ENCODE data around the gene CCDC57. TPM values are rescaled to one million over a fixed set of nuclear protein-coding genes. Genes with fewer than 3 reads are reported as not detected.

Gene CCDC57
- polyA plus RNA-seq, 3 donors from 2014 or later: 27.7 to 65.8 (median 28.8) TPM

GRCh38 chr17:82121660-82122629 is 90.7 kb downstream of the CCDC57 start:
- Mint-ChIP-seq H3K4me1 (peaks cover 5 to 8% of the 10 kb centered on the region in 2 donors), H3K36me3 (peaks cover 4 to 15% (median 14%) of the 10 kb centered on the region in 3 donors), H3K27me3 (ENCODE audit: low read depth in 3 of 3) (no peaks in the 10 kb centered on the region), H3K4me3 (no peak overlapping the region), H3K27ac (no peak overlapping the region), H3K9me3 (no peaks in the 10 kb centered on the region)
- no peak for DNase-seq

GRCh38 chr17:82121246-82121645 is 91.4 kb downstream of the CCDC57 start:
- Mint-ChIP-seq H3K27me3 (ENCODE audit: low read depth in 3 of 3) (no peaks in the 10 kb centered on the region), H3K4me1 (peaks cover 0 to 1% of the 10 kb centered on the region in 2 donors), H3K9me3 (no peaks in the 10 kb centered on the region), H3K27ac (no peak overlapping the region), H3K4me3 (no peak overlapping the region), H3K36me3 (peaks cover 4 to 15% (median 11%) of the 10 kb centered on the region in 3 donors)
- DNase-seq: no peak

GRCh38 chr17:82120148-82120547 is 92.5 kb downstream of the CCDC57 start:
- H3K27me3 Mint-ChIP-seq (ENCODE audit: low read depth in 3 of 3): no peaks in the 10 kb centered on the region
- no peaks in the 10 kb centered on the region for H3K9me3 Mint-ChIP-seq
- no peaks in the 10 kb centered on the region for H3K4me1 Mint-ChIP-seq
- H3K36me3 Mint-ChIP-seq: peaks cover 4 to 15% (median 11%) of the 10 kb centered on the region in 3 donors
- no peak for DNase-seq
- H3K4me3 Mint-ChIP-seq: no peak overlapping the region
- no peak overlapping the region for H3K27ac Mint-ChIP-seq

GRCh38 chr17:82118815-82119380 is 93.7 kb downstream of the CCDC57 start:
- Mint-ChIP-seq H3K27ac (no peak overlapping the region), H3K4me1 (no peaks in the 10 kb centered on the region), H3K27me3 (ENCODE audit: low read depth in 3 of 3) (peaks cover 0 to under 1% (median 0%) of the 10 kb centered on the region in 3 donors), H3K36me3 (peaks cover 0 to 5% (median 5%) of the 10 kb centered on the region in 3 donors), H3K9me3 (no peaks in the 10 kb centered on the region), H3K4me3 (no peak overlapping the region)
- no peak for DNase-seq

- no peaks in the 10 kb centered on the region for H3K4me1 Mint-ChIP-seq
Measured at GRCh38 chr17:82118168-82118814, 94.4 kb downstream of the CCDC57 start.

GRCh38 chr17:82117139-82118090 is 95.2 kb downstream of the CCDC57 start:
- DNase-seq: no peak
- no peak overlapping the region for H3K27ac Mint-ChIP-seq

More at GRCh38 chr17:82118168-82118814, 94.4 kb downstream of the CCDC57 start:
- no peak for DNase-seq
- no peaks in the 10 kb centered on the region for H3K36me3 Mint-ChIP-seq
- peaks cover 0 to 2% (median 0%) of the 10 kb centered on the region in 3 donors for H3K27me3 Mint-ChIP-seq (ENCODE audit: low read depth in 3 of 3)
- H3K9me3 Mint-ChIP-seq: no peaks in the 10 kb centered on the region
- no peak overlapping the region for H3K27ac Mint-ChIP-seq
- H3K4me3 Mint-ChIP-seq: no peak overlapping the region

GRCh38 chr17:82116246-82116645 is 96.4 kb downstream of the CCDC57 start:
- Mint-ChIP-seq H3K4me1 (no peaks in the 10 kb centered on the region), H3K27ac (no peak overlapping the region), H3K4me3 (no peak overlapping the region), H3K9me3 (no peaks in the 10 kb centered on the region), H3K27me3 (ENCODE audit: low read depth in 3 of 3) (peaks cover 0 to 2% (median 0%) of the 10 kb centered on the region in 3 donors), H3K36me3 (peaks cover 0 to 8% (median 0%) of the 10 kb centered on the region in 3 donors)
- DNase-seq: no peak

More at GRCh38 chr17:82117139-82118090, 95.2 kb downstream of the CCDC57 start:
- Mint-ChIP-seq H3K36me3 (peaks cover 0 to 6% (median 0%) of the 10 kb centered on the region in 3 donors), H3K27me3 (ENCODE audit: low read depth in 3 of 3) (peaks cover 0 to 2% (median 0%) of the 10 kb centered on the region in 3 donors), H3K4me1 (no peaks in the 10 kb centered on the region), H3K9me3 (no peaks in the 10 kb centered on the region), H3K4me3 (no peak overlapping the region)

- Mint-ChIP-seq H3K9me3 (no peaks in the 10 kb centered on the region), H3K4me3 (no peak overlapping the region), H3K36me3 (peaks cover 0 to 8% (median 0%) of the 10 kb centered on the region in 3 donors), H3K27me3 (ENCODE audit: low read depth in 3 of 3) (peaks cover 0 to 2% (median 0%) of the 10 kb centered on the region in 3 donors), H3K27ac (no peak overlapping the region), H3K4me1 (no peaks in the 10 kb centered on the region)
- DNase-seq: no peak
Measured at GRCh38 chr17:82114872-82115271, 97.8 kb downstream of the CCDC57 start.

- no peaks in the 10 kb centered on the region for H3K4me1 Mint-ChIP-seq
- peaks cover 0 to 8% (median 0%) of the 10 kb centered on the region in 3 donors for H3K36me3 Mint-ChIP-seq
- no peak overlapping the region for H3K4me3 Mint-ChIP-seq
- no peak overlapping the region for H3K27ac Mint-ChIP-seq
- H3K9me3 Mint-ChIP-seq: no peaks in the 10 kb centered on the region
- no peak for DNase-seq
- peaks cover 0 to 2% (median 0%) of the 10 kb centered on the region in 3 donors for H3K27me3 Mint-ChIP-seq (ENCODE audit: low read depth in 3 of 3)
Measured at GRCh38 chr17:82114447-82114846, 98.2 kb downstream of the CCDC57 start.

- Mint-ChIP-seq H3K4me3 (no peak overlapping the region), H3K27me3 (ENCODE audit: low read depth in 3 of 3) (peaks cover 0 to 2% (median 0%) of the 10 kb centered on the region in 3 donors), H3K36me3 (peaks cover 0 to 8% (median 0%) of the 10 kb centered on the region in 3 donors), H3K27ac (no peak overlapping the region), H3K4me1 (no peaks in the 10 kb centered on the region), H3K9me3 (no peaks in the 10 kb centered on the region)
- no peak for DNase-seq
Measured at GRCh38 chr17:82113941-82114340, 98.7 kb downstream of the CCDC57 start.

- no peak for DNase-seq
- H3K4me1 Mint-ChIP-seq: no peaks in the 10 kb centered on the region
- no peak overlapping the region for H3K4me3 Mint-ChIP-seq
- peaks cover 0 to 2% (median 0%) of the 10 kb centered on the region in 3 donors for H3K27me3 Mint-ChIP-seq (ENCODE audit: low read depth in 3 of 3)
- no peaks in the 10 kb centered on the region for H3K9me3 Mint-ChIP-seq
- peaks cover 0 to 8% (median 0%) of the 10 kb centered on the region in 3 donors for H3K36me3 Mint-ChIP-seq
- no peak overlapping the region for H3K27ac Mint-ChIP-seq
Measured at GRCh38 chr17:82113422-82113821, 99.2 kb downstream of the CCDC57 start.

- Mint-ChIP-seq H3K4me3 (no peak overlapping the region), H3K27me3 (ENCODE audit: low read depth in 3 of 3) (peaks cover 0 to 2% (median 0%) of the 10 kb centered on the region in 3 donors), H3K36me3 (peaks cover 0 to 8% (median 0%) of the 10 kb centered on the region in 3 donors), H3K27ac (no peak overlapping the region), H3K4me1 (no peaks in the 10 kb centered on the region), H3K9me3 (no peaks in the 10 kb centered on the region)
- no peak for DNase-seq
Measured at GRCh38 chr17:82112914-82113311, 99.7 kb downstream of the CCDC57 start.

Measured in immature natural killer cell (primary cell).